Esophagus muscularis mucosa (tissue), 4 donors: ENCODE measurements around the gene PIH1D1. TPM values are rescaled to one million over a fixed set of nuclear protein-coding genes. Genes with fewer than 3 reads are reported as not detected.

Experiments used
- DNase-seq: peaks from one replicate; pipeline ENCODE4 v3.0.0-alpha.2; 2017; ENCODE audit errors: extremely low spot score
- H3K27ac ChIP-seq, 4 donors: fragments of 200-600 bp; sonication (generic); replicated peaks in 1 of 4; 1 replicate in 3 of 4; 2 replicates in 1 of 4; pipeline ENCODE4 v1.5.1; 2016 to 2019; ENCODE audit warnings: mild to moderate bottlenecking in 1 of 4
- H3K27me3 ChIP-seq, 4 donors: fragments of 200-600 bp; sonication (generic); one replicate each; pipeline versions ENCODE4 v1.5.1 to v1.6.0; 2016 to 2019
- H3K36me3 ChIP-seq, 4 donors: fragments of 200-600 bp; sonication (generic); one replicate each; pipeline ENCODE4 v1.5.1; 2016 to 2019
- H3K4me1 ChIP-seq, 4 donors: fragments of 200-600 bp; sonication (generic); one replicate each; pipeline ENCODE4 v1.5.1; 2016 to 2019
- H3K4me3 ChIP-seq, 4 donors: fragments of 200-600 bp; sonication (generic); 1 replicate in 2 of 4; 2 replicates in 2 of 4; pipeline ENCODE4 v1.5.1; 2016 to 2019; ENCODE audit warnings: mild to moderate bottlenecking in 4 of 4, moderate library complexity in 1 of 4
- H3K9me3 ChIP-seq, 4 donors: fragments of 200-600 bp; sonication (generic); 1 replicate in 3 of 4; 2 replicates in 1 of 4; pipeline ENCODE4 v1.5.1; 2016 to 2019
- EP300 ChIP-seq: sonication (generic); formaldehyde crosslinking; IDR thresholded peaks from one replicate; pipeline ENCODE4 v1.6.1; 2017; ENCODE audit warnings: antibody characterized with exemption
- POLR2A ChIP-seq: fragments of 450-650 bp; IDR thresholded peaks from one replicate; pipeline ENCODE4 v1.6.1; 2017; ENCODE audit warnings: antibody characterized with exemption, moderate library complexity, mild to moderate bottlenecking, low read depth
- POLR2AphosphoS5 ChIP-seq, 2 donors: sonication (generic); formaldehyde crosslinking; IDR thresholded peaks; one replicate each; pipeline ENCODE4 v1.6.1; 2017; ENCODE audit warnings: antibody characterized with exemption in 2 of 2
- WGBS: methylation state at CpG from one replicate; pipeline ENCODE4 v1.1.5; 2018; 5-methylcytosine and 5-hydroxymethylcytosine counted together
- intact Hi-C: fragments of 100-400 bp; cut with DNase I; formaldehyde crosslinking; loops from one replicate; pipeline ENCODE4 v1.15.1; 2023
- total RNA-seq, 4 donors: library from RNA; depleted of rRNA; stranded (reverse); fragments of >200 nt; gene quantifications; one replicate each; pipeline versions ENCODE4 v1.1.0 to v1.2.1, GENCODE V29; 2016
- TF ChIP-seq, protein P1 (sequence below), 3 experiments: fragments of 200-600 bp in 2 of 3; fragments of 450-650 bp in 1 of 3; sonication (generic) in 2 of 3; IDR thresholded peaks; one replicate each; pipeline ENCODE4 v1.5.1; 2017 to 2019; ENCODE audit warnings: antibody characterized with exemption in 3 of 3, mild to moderate bottlenecking in 2 of 3, moderate library complexity in 1 of 3

Gene PIH1D1
- total RNA-seq, 4 donors from 2014 or later = 73.6 to 84.0 (median 78.4) TPM

DNA sequence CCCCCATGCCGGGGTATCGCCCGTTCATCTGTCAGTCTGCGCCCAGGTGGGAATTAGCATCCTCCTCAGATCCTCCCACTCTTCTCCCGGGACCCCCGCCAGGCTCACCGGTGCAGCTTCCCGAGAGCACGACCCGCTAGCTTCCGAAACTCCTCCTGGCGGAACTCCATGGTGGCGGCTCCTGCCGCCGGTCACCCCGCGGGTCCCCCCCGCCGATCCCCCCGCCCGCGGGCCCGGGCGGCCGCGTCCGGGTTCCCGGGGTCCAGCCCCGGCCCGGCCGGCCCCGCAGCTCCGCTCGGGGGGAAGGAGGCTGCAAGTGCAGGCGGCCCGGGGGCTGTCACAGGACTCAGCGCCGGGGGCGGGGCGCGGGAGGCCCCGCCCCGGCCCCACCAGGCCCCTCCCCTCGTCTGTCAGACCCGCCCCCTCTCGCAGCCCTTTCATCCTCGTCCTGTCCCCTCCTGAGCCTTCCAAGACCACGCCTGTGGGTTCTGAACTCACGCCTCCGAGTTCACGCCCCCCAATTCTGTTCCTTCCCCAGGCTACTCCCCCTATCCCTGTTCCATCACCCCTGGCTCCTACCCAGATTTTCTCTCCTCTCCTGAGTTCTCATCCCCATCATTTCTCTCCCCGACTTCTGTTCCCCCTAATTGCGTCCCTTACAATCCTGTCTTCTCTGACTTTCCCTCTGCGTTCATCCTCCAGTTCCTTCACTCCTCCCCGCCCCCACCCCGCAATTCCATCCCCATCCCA lies 10.2 kb downstream of the PIH1D1 start, which contains the start of gene SLC17A7:
SLC17A7 (minus strand) TSS at position 318 of the 750 bp plus-strand sequence; CDS start at position 170, 148 bp downstream.
- 6% methylated on average over 14 of the region's 56 CpGs for WGBS
- intact Hi-C loops = loop anchor here (2.0 to 5.0 kb wide), 3 partner anchors 77 to 214 kb away; no protein-coding TSS in a partner anchor
- Histone ChIP-seq H3K4me1 (peaks cover 17 to 44% (median 31%) of the 10 kb centered on the region in 4 donors), H3K9me3 (no peaks in the 10 kb centered on the region), H3K27ac (peak within 1 kb of the TSS; percentile 71 to 90 (median 76)), H3K36me3 (peaks cover 0 to 4% (median under 1%) of the 10 kb centered on the region in 4 donors), H3K27me3 (peaks cover 0 to 68% (median 41%) of the 10 kb centered on the region in 4 donors), H3K4me3 (peak within 1 kb of the TSS; percentile 58 to 84 (median 64))
- DNase-seq = no peak
- no peak for TF ChIP-seq EP300
- no peak for TF ChIP-seq POLR2AphosphoS5 (IDR thresholded peaks at IDR 0.05)
- TF ChIP-seq POLR2A = no peak
- TF ChIP-seq, protein P1, sequence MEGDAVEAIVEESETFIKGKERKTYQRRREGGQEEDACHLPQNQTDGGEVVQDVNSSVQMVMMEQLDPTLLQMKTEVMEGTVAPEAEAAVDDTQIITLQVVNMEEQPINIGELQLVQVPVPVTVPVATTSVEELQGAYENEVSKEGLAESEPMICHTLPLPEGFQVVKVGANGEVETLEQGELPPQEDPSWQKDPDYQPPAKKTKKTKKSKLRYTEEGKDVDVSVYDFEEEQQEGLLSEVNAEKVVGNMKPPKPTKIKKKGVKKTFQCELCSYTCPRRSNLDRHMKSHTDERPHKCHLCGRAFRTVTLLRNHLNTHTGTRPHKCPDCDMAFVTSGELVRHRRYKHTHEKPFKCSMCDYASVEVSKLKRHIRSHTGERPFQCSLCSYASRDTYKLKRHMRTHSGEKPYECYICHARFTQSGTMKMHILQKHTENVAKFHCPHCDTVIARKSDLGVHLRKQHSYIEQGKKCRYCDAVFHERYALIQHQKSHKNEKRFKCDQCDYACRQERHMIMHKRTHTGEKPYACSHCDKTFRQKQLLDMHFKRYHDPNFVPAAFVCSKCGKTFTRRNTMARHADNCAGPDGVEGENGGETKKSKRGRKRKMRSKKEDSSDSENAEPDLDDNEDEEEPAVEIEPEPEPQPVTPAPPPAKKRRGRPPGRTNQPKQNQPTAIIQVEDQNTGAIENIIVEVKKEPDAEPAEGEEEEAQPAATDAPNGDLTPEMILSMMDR (IDR thresholded peaks at IDR 0.05) = no peak

DNA sequence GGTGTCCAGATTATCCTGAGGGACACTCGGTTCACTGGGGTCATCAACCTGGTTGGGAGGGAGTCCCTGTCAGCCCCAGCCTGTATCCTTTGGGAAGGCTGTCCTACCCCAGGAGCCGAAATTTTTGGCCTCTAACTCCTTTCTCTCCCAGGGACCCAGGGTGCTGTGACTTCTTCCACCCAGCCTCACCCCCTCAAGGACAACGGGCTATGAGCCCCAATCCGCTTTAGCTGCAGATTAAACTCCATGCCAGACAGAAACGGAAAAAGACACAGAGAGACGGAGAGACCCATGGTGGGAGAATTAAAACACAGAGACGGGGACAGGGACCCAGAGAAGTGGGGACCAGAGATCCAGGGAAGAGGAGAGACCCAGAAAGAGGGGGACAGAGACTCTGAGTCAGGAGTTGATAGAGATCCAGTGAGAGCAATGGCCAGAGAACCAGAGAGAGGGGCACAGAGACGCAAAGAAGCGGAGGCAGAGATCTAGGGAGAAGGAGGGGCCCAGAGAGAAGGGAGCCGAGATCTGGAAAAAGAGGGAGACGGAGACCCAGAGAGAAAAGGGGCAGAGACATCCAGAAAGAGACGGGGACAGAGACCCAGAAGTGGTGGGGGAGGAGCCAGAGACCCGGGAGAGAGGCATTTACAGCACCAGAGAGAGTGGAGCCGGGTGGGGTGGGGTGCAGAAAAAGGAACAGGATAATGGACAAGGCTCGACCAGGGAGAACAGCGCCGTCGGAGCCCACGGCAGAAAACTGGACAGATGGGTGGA lies 11.0 kb downstream of the PIH1D1 start:
- no peak for DNase-seq
- peak overlapping the region in 1 of 4 donors; percentile 2 for H3K27ac ChIP-seq
- intact Hi-C loops = loop anchor here (2.0 to 5.0 kb wide), 3 partner anchors 76 to 213 kb away; no protein-coding TSS in a partner anchor
- WGBS = 31% methylated on average over 19 of the region's 19 CpGs
- H3K27me3 ChIP-seq = peaks cover 0 to 75% (median 46%) of the 10 kb centered on the region in 4 donors
- H3K4me3 ChIP-seq = peak overlapping the region; percentile 58 to 84 (median 64)
- no peaks in the 10 kb centered on the region for H3K36me3 ChIP-seq
- H3K4me1 ChIP-seq = peaks cover 17 to 47% (median 31%) of the 10 kb centered on the region in 4 donors
- TF ChIP-seq, protein P1 (IDR thresholded peaks at IDR 0.05) = no peak
- TF ChIP-seq EP300 = no peak
- H3K9me3 ChIP-seq = no peaks in the 10 kb centered on the region

DNA sequence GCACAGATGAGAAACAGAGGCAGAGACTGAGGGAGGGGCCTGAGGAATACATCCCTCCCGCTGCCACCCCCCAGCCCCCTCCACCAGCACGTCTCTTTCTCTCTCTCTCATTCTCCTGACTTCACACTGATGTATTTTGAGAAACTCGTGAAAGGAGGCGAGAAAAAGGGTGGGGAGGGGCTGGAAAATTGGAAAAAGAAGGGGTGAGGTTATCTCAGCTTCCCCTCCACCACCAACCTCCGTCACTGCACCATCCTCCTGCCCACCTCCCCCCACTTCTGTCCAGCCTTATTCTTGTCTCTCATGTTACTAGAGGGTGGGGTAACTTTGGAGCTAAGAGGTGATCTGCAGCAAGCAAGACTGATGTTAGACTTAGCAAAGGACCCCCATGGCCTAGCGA lies 11.8 kb downstream of the PIH1D1 start:
- Histone ChIP-seq H3K36me3 (no peaks in the 10 kb centered on the region), H3K27ac (no peak overlapping the region), H3K27me3 (peaks cover 0 to 83% (median 53%) of the 10 kb centered on the region in 4 donors), H3K4me1 (peaks cover 17 to 47% (median 31%) of the 10 kb centered on the region in 4 donors), H3K9me3 (no peaks in the 10 kb centered on the region), H3K4me3 (no peak overlapping the region)
- intact Hi-C loops = loop anchor here (2.0 to 5.0 kb wide), 3 partner anchors 75 to 213 kb away; no protein-coding TSS in a partner anchor
- no peak for DNase-seq
- TF ChIP-seq POLR2A = no peak
- TF ChIP-seq EP300 = no peak
- TF ChIP-seq POLR2AphosphoS5 (IDR thresholded peaks at IDR 0.05) = no peak
- TF ChIP-seq, protein P1 (IDR thresholded peaks at IDR 0.05) = no peak
- 38% methylated on average over 6 of the region's 6 CpGs for WGBS

DNA sequence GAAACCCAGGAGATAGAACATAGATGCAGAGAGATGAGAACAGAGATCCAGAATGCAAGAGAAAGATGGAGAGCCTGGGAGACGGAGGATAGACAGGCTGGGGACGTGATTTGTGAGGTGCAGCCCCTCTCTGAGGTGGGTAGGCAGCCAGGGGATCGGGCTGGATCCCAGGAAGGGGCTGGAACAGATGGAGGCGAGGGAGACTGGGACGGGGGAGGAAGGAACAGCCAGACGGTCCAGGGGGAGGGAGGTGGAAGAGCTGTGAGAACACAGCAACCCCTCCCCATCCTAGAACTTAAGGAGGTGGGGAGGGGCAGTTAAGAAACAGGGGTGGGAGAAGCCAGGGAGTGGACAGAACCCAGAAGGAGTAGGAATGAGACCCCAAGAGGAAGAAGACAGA lies 13.4 kb downstream of the PIH1D1 start:
- DNase-seq = no peak
- TF ChIP-seq POLR2AphosphoS5 (IDR thresholded peaks at IDR 0.05) (no peak), EP300 (no peak), POLR2A (no peak)
- TF ChIP-seq, protein P1 (IDR thresholded peaks at IDR 0.05) = no peak
- Histone ChIP-seq H3K9me3 (no peaks in the 10 kb centered on the region), H3K4me3 (no peak overlapping the region), H3K36me3 (no peaks in the 10 kb centered on the region), H3K27me3 (peaks cover 0 to 99% (median 65%) of the 10 kb centered on the region in 4 donors), H3K27ac (no peak overlapping the region), H3K4me1 (peaks cover 17 to 46% (median 30%) of the 10 kb centered on the region in 4 donors)
- intact Hi-C loops = no loop called here
- 18% methylated on average over 6 of the region's 6 CpGs for WGBS
